Hepatic stellate cell (primary cell): ENCODE measurements around the gene IFT122.
"Not testable (repeated sequence)": the region's sequence is repeated elsewhere in the genome, so short reads cannot be mapped to it uniquely, and the experiment has no call there.

Experiments used
- DNase-seq: peaks from one replicate; pipeline ENCODE4 v3.0.0; 2011; ENCODE audit warnings: low spot score

IFT122 gene, protein sequence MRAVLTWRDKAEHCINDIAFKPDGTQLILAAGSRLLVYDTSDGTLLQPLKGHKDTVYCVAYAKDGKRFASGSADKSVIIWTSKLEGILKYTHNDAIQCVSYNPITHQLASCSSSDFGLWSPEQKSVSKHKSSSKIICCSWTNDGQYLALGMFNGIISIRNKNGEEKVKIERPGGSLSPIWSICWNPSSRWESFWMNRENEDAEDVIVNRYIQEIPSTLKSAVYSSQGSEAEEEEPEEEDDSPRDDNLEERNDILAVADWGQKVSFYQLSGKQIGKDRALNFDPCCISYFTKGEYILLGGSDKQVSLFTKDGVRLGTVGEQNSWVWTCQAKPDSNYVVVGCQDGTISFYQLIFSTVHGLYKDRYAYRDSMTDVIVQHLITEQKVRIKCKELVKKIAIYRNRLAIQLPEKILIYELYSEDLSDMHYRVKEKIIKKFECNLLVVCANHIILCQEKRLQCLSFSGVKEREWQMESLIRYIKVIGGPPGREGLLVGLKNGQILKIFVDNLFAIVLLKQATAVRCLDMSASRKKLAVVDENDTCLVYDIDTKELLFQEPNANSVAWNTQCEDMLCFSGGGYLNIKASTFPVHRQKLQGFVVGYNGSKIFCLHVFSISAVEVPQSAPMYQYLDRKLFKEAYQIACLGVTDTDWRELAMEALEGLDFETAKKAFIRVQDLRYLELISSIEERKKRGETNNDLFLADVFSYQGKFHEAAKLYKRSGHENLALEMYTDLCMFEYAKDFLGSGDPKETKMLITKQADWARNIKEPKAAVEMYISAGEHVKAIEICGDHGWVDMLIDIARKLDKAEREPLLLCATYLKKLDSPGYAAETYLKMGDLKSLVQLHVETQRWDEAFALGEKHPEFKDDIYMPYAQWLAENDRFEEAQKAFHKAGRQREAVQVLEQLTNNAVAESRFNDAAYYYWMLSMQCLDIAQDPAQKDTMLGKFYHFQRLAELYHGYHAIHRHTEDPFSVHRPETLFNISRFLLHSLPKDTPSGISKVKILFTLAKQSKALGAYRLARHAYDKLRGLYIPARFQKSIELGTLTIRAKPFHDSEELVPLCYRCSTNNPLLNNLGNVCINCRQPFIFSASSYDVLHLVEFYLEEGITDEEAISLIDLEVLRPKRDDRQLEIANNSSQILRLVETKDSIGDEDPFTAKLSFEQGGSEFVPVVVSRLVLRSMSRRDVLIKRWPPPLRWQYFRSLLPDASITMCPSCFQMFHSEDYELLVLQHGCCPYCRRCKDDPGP

GRCh38 chr3:129439817-129440617 lies at the start of gene IFT122, which contains the start of gene MBD4:
Gene IFT122 (plus strand): TSS chr3:129440224. CDS start chr3:129440331, 107 bp downstream.
Gene MBD4 (minus strand): TSS chr3:129439948. CDS start chr3:129439833, 115 bp downstream.
- DNase-seq = peak; percentile 99

DNA sequence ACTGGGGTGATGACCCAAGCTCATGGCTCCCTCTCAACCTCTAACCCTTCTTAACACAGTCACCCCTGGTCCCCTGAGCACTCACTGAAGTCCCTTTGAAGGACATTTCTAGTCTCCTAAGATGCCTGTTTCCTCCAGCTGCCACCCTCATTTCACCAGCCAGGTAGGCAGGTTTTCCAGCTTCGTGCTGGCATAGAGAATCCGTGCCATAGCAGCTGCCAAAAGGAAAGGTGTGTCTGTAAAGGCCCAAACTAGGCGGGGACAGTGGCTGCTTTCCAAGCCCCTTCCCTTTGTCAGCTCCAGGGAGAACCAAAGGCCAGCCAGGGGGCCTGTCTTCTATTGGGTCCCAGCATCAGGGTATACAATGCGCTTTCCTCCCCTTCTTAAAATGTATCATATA lies 48.4 kb upstream of the IFT122 start:
- DNase-seq = not testable (repeated sequence)

DNA sequence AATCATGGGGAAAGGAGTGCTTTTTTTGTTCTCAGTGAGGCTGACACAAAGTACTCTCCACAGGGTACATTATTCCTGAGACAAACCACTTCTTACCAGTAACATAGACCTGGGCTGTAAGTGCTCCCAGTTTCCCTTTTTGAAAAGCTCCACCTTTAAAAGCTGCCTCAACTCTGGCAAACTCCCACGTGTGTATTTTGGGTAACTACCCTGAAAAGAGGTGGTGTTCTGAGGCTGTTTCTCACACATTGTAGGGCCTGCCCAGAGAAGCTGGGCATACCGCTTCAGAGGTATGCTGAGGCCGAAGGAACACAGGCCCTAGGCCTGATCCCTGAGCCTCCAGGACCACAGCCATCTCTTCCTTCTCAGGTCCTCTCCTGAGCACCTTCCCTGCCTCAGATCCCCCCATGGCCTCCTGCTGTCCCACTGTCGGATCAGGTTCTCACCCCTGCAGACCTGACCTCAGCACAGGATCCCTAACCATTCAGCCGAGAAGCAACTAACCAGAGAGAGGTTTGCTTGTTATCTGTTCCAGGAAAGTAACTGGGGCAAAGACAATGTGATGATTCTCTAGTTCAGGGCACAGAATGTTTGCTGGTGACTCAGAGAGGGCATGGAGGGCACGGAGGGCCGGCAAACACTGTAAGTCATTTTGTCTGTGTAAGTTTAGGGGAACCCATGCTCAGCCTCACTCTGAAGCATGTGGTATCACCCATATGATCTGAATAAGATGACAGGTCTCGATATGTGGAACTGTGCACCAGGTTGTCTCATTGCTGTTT lies 47.7 kb upstream of the IFT122 start:
- DNase-seq = not testable (repeated sequence)

DNA sequence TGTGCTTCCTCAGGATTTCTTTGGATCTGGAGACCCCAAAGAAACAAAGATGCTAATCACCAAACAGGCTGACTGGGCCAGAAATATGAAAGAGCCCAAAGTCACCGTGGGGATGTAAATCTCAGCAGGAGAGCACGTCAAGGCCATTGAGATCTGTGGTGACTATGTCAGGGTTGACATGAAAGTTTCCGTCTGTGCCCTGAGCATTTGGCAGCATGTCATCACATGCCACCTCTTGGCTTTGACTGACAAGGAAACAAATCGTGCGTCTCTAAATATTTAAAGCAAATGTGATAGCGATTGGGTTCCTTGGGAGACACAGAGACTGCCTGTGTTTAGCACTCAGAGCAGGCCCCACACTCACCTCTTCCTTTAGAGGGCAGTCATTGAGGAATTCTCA lies 46.8 kb upstream of the IFT122 start:
- no peak for DNase-seq

DNA sequence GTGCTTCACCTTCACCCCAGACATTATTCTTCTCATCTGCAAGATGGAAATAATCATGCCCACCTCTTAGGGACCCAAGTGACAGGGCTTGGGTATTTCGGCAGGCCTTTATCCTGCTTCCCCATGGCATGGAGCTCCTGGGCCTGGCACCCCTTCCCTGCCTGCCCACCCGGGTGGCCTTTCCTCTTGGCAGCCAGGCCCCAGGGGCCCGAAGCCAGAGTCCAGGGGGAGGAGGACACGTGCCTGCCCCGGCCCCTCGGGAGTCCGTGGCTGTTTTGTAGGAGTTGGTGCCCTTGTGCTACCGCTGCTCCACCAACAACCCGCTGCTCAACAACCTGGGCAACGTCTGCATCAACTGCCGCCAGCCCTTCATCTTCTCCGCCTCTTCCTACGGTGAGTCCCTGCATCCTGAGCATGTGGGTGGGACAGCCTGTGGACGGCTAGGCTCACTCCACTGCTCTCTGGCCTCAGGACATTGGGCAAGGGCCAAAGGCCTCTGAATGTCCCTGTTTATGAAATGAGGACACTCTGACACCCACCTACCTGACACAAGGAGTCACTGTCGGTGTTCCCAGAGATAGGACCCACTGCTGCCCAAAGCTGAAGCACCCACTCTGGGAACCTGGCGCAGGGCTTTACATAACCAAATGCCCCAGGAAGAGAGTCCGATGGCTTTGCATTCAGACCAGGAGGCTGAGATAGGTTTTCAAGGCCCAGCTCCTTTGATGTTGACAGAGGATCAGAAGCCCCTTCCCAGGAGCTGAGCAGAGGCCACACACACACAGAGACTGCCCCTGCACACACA lies 46.1 kb upstream of the IFT122 start:
- not testable (repeated sequence) for DNase-seq

GRCh38 chr3:129398803-129399144 lies 41.2 kb upstream of the IFT122 start:
- peak; percentile 60 for DNase-seq

GRCh38 chr3:129399145-129399894 lies 40.7 kb upstream of the IFT122 start:
- DNase-seq = peak; percentile 90

GRCh38 chr3:129399895-129400357 lies 40.1 kb upstream of the IFT122 start:
- no peak for DNase-seq

- DNase-seq = no peak
Observed at GRCh38 chr3:129402210-129402609, 37.8 kb upstream of the IFT122 start.

GRCh38 chr3:129402616-129403015 lies 37.4 kb upstream of the IFT122 start:
- no peak for DNase-seq

- DNase-seq = no peak
Observed at GRCh38 chr3:129403450-129403849, 36.6 kb upstream of the IFT122 start.

- no peak for DNase-seq
Observed at GRCh38 chr3:129404130-129404529, 35.9 kb upstream of the IFT122 start.

GRCh38 chr3:129404610-129405009 lies 35.4 kb upstream of the IFT122 start:
- no peak for DNase-seq

DNA sequence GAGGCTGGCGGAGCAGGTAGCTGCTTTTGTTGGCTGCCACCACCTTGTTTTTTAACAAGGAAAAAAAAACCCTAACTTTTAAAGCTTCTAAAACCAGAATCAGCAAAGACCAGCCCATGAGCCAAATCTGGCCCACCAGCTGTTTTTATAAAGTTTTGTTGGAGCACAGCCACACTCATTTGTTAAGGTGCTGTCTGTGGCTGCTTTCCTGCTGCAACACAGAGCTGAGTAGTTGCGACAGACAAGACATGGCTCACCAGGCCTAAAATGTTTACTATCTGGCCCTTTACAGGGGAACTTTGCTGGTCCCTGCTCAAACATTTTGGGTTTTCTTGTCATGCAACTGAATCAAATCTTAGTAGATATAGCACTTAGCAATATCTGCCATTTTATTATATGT lies 30.5 kb upstream of the IFT122 start:
- DNase-seq = no peak

- DNase-seq = no peak
Observed at GRCh38 chr3:129410971-129411370, 29.1 kb upstream of the IFT122 start.

DNA sequence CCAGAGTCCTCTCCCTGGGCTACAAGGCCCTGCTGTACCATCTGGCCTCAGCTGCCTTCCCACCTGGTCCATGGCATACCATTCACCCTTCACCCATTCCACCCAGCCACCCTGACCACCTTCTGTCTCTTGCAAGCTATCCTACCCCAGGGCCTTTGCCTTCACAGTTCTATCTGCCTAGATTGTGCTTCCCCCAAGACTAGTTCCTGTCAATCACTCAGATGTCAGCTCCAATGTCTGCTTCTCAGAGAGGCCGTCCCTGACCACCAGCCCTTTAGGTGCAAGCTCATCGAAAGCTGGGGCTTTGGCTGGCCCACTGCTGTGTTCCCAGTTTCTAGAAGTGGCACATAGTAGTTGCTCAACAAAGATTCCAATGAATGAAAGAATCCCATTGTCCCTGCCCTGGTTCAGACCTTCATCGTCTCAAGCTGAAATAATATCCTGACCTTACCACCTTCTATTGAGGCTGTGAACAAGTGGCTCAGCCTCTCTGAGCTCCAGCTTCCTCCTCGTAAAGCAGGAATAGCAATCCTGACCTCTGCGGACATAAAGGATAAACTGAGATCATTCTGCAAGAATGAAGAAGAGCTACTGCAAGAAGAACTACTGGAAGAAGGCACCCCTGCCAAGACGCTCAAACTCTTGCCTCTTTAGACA lies 27.4 kb upstream of the IFT122 start:
- peak; percentile 31 for DNase-seq

- DNase-seq = not testable (repeated sequence)
Observed at GRCh38 chr3:129413238-129413637, 26.8 kb upstream of the IFT122 start.
